ENCODE results near the gene IGSF21. TPM values are rescaled to one million over a fixed set of nuclear protein-coding genes. Genes with fewer than 3 reads are reported as not detected.

The IGSF21 gene
- polyA plus RNA-seq, 2 of the 4 experiments (the other 2 are of a cell fraction), result not detected

- Histone ChIP-seq H3K9me3 (no peaks in the 10 kb centered on the region), H3K4me3 (no peak overlapping the region), H3K4me2 (no peak overlapping the region), H3K27ac (no peak overlapping the region), H3K4me1 (no peaks in the 10 kb centered on the region)
- no peak for ATAC-seq
- no peak for DNase-seq (ENCODE audit: low read depth in 1 of 2, low spot score in 1 of 2)
- POLR2A ChIA-PET, result no interaction called here
- TF ChIP-seq PBX3 (IDR thresholded peaks at IDR 0.05), result no peak
- TF ChIP-seq CTCF (IDR thresholded peaks at IDR 0.05), result no peak
- WGBS (ENCODE audit: missing lambda C conversion rate), result 7% methylated on average over 2 of the region's 6 CpGs
- no peak for FAIRE-seq
- CTCF ChIA-PET, result no interaction called here
Measured at GRCh38 chr1:18262726-18263125, 155.1 kb downstream of the IGSF21 start.

- Histone ChIP-seq H3K27ac (no peak overlapping the region), H3K4me3 (no peak overlapping the region), H3K4me1 (no peaks in the 10 kb centered on the region), H3K4me2 (no peak overlapping the region), H3K9me3 (no peaks in the 10 kb centered on the region)
- no peak for DNase-seq (ENCODE audit: low read depth in 1 of 2, low spot score in 1 of 2)
- ChIA-PET POLR2A (no interaction called here), CTCF (no interaction called here)
- no peak for FAIRE-seq
- TF ChIP-seq RARB (CRISPR knock-in tag; IDR thresholded peaks at IDR 0.05), result no peak
- no peak for TF ChIP-seq TP53 (CRISPR knock-in tag; IDR thresholded peaks at IDR 0.05)
- TF ChIP-seq REST (IDR thresholded peaks at IDR 0.05), result no peak
- TF ChIP-seq NR3C1 (IDR thresholded peaks at IDR 0.05), result no peak
- no peak for TF ChIP-seq CEBPB (IDR thresholded peaks at IDR 0.05)
- no peak for TF ChIP-seq RNF2 (IDR thresholded peaks at IDR 0.05; ENCODE audit: borderline replicate concordance, low read depth)
- TF ChIP-seq KDM1A (IDR thresholded peaks at IDR 0.05; ENCODE audit: low read depth), result no peak
- no peak for TF ChIP-seq MYC (IDR thresholded peaks at IDR 0.05; ENCODE audit: borderline replicate concordance, low read length)
- no peak for TF ChIP-seq FOSL2 (IDR thresholded peaks at IDR 0.05)
- TF ChIP-seq FOSL2 (CRISPR knock-in tag; IDR thresholded peaks at IDR 0.05), result no peak
- no peak for TF ChIP-seq MAFK (IDR thresholded peaks at IDR 0.05; ENCODE audit: partially characterized antibody)
- no peak for TF ChIP-seq KDM5A (IDR thresholded peaks at IDR 0.05)
- TF ChIP-seq SREBF2 (IDR thresholded peaks at IDR 0.05), result no peak
- WGBS (ENCODE audit: missing lambda C conversion rate), result 45% methylated on average over 5 of the region's 5 CpGs
- ATAC-seq, result no peak
Measured at GRCh38 chr1:18263547-18264120, 156.0 kb downstream of the IGSF21 start.

- FAIRE-seq (no peak), ATAC-seq (no peak), DNase-seq (ENCODE audit: low read depth in 1 of 2, low spot score in 1 of 2) (no peak)
- Histone ChIP-seq H3K4me1 (no peaks in the 10 kb centered on the region), H3K4me3 (no peak overlapping the region), H3K9me3 (no peaks in the 10 kb centered on the region), H3K4me2 (no peak overlapping the region), H3K27ac (no peak overlapping the region)
- TF ChIP-seq TFCP2L1 (CRISPR knock-in tag; IDR thresholded peaks at IDR 0.05) (no peak), NR3C1 (IDR thresholded peaks at IDR 0.05) (no peak), EHF (CRISPR knock-in tag; IDR thresholded peaks at IDR 0.05) (no peak)
- ChIA-PET POLR2A (no interaction called here), CTCF (no interaction called here)
- WGBS (ENCODE audit: missing lambda C conversion rate), result 1% methylated on average over 6 of the region's 6 CpGs
Measured at GRCh38 chr1:18264450-18265039, 156.9 kb downstream of the IGSF21 start.
